ENCODE data around the gene SUCO. TPM values are rescaled to one million over a fixed set of nuclear protein-coding genes. Genes with fewer than 3 reads are reported as not detected.

The SUCO gene
- total RNA-seq, 2 donors from 2014 or later: 24.6 to 26.7 TPM

DNA sequence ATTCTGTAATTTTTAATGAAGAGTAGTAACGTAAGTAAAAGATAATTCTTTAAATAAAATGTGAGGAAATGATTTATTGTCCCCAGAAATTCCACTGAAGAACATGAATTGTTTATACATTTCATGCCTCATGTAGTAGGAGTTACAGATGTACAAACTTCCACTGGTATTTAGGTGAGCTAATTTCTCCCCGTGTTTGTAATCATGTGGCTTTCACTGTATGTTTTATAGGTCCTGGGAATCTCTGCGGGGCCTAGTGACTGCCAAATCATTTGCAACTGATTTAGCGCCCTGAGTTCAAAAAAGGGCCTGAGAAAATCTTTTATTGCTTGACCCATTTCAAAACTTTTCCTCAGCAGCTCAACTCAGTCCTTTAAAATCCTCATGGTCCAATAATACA, 95.5 kb downstream of the SUCO start:
- H3K9me3 ChIP-seq: no peaks in the 10 kb centered on the region
- intact Hi-C loops (cut with DNase I): no loop called here
- no peak overlapping the region for H3K4me3 ChIP-seq
- no peak for TF ChIP-seq CTCF (IDR thresholded peaks at IDR 0.05)
- no peaks in the 10 kb centered on the region for H3K27me3 ChIP-seq
- DNase-seq: no peak
- H3K27ac ChIP-seq: no peak overlapping the region
- H3K36me3 ChIP-seq: no peaks in the 10 kb centered on the region
- no peak overlapping the region for H3K9ac ChIP-seq (ENCODE audit: low read depth in 2 of 2, low read length in 2 of 2)
- no peaks in the 10 kb centered on the region for H3K4me1 ChIP-seq

GRCh38 chr1:172629170-172629569, 96.2 kb downstream of the SUCO start:
- no peak for DNase-seq
- H3K9ac ChIP-seq (ENCODE audit: low read depth in 2 of 2, low read length in 2 of 2): no peak overlapping the region
- no peak overlapping the region for H3K27ac ChIP-seq
- intact Hi-C loops (cut with DNase I): no loop called here
- no peaks in the 10 kb centered on the region for H3K36me3 ChIP-seq
- no peaks in the 10 kb centered on the region for H3K9me3 ChIP-seq
- H3K4me3 ChIP-seq: no peak overlapping the region
- no peaks in the 10 kb centered on the region for H3K27me3 ChIP-seq
- no peaks in the 10 kb centered on the region for H3K4me1 ChIP-seq
- TF ChIP-seq CTCF (IDR thresholded peaks at IDR 0.05): no peak

GRCh38 chr1:172629638-172630037, 96.7 kb downstream of the SUCO start:
- intact Hi-C loops (cut with DNase I): no loop called here
- Histone ChIP-seq H3K9ac (ENCODE audit: low read depth in 2 of 2, low read length in 2 of 2) (no peak overlapping the region), H3K27me3 (no peaks in the 10 kb centered on the region), H3K4me1 (no peaks in the 10 kb centered on the region), H3K9me3 (no peaks in the 10 kb centered on the region), H3K4me3 (no peak overlapping the region), H3K36me3 (no peaks in the 10 kb centered on the region), H3K27ac (no peak overlapping the region)
- no peak for DNase-seq
- TF ChIP-seq CTCF (IDR thresholded peaks at IDR 0.05): no peak

GRCh38 chr1:172630056-172630818, 97.3 kb downstream of the SUCO start:
- intact Hi-C loops (cut with DNase I): no loop called here
- no peak overlapping the region for H3K9ac ChIP-seq (ENCODE audit: low read depth in 2 of 2, low read length in 2 of 2)

DNA sequence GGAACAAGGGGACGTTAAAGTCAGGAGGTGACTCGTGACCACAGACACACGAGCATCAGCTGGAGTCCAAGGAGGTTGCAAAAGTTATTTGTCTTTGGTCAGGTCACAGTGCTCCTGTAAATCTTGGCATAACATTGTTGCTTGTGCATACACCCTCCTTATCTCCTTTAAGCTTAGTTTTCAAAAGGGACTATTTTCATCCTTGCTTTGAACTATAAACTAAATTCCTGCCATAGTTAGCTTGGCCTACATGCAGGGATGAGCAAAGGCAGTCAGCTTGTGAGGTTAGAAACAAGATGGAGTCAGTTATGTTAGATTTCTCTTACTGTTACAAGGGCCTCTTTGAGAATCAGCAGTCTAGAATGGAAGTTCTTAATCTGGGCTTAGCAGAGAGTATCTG, 97.9 kb downstream of the SUCO start:
- intact Hi-C loops (cut with DNase I): no loop called here

More at GRCh38 chr1:172630056-172630818, 97.3 kb downstream of the SUCO start:
- Histone ChIP-seq H3K27me3 (no peaks in the 10 kb centered on the region), H3K4me3 (no peak overlapping the region), H3K9me3 (no peaks in the 10 kb centered on the region), H3K27ac (no peak overlapping the region), H3K4me1 (no peaks in the 10 kb centered on the region), H3K36me3 (no peaks in the 10 kb centered on the region)
- no peak for TF ChIP-seq CTCF (IDR thresholded peaks at IDR 0.05)
- no peak for DNase-seq

More for the DNA sequence above, 97.9 kb downstream of the SUCO start:
- H3K9me3 ChIP-seq: no peaks in the 10 kb centered on the region
- H3K36me3 ChIP-seq: no peaks in the 10 kb centered on the region
- no peak overlapping the region for H3K9ac ChIP-seq (ENCODE audit: low read depth in 2 of 2, low read length in 2 of 2)
- no peaks in the 10 kb centered on the region for H3K4me1 ChIP-seq
- no peak overlapping the region for H3K4me3 ChIP-seq
- no peak overlapping the region for H3K27ac ChIP-seq
- DNase-seq: no peak
- no peak for TF ChIP-seq CTCF (IDR thresholded peaks at IDR 0.05)
- H3K27me3 ChIP-seq: no peaks in the 10 kb centered on the region

All from colonic mucosa (tissue), 4 donors.